ENCODE results near the gene HMCN2.

Gene HMCN2

DNA sequence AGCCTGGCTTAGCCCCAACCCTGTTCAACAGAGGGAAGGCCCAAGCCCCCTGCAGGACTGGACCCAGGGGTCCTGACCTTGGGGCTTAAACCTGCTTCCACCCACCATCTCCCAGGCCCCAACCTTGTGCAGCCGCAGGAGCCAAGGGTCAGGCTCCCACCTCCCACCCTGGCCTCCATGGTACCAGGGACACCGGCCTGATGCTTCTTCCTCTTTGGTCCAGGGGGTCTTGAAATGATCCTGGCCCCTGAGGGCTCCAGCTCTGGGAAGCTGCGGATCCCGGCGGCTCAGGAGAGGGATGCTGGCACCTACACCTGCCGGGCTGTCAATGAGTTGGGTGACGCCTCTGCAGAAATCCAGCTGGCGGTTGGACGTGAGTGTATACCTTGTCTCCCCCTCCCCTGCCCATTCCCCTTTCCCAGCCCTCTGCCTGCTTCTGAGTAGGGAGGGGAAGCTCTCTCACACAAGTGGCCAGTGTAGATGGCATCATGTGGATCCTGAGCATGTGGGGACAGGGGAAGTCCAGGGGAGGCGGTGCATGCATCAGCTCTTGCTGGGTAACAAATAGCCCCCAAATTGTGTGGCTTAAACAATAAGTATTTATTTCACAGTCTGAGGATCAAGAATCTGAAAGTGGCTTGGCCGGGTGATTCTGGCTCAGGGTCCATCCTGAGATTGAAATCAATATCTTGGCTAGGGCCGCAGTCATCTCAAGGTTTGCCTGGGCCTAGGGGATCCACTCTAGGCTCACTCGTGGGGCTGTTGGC lies 44.3 kb downstream of the HMCN2 start:
- no peak for DNase-seq

DNA sequence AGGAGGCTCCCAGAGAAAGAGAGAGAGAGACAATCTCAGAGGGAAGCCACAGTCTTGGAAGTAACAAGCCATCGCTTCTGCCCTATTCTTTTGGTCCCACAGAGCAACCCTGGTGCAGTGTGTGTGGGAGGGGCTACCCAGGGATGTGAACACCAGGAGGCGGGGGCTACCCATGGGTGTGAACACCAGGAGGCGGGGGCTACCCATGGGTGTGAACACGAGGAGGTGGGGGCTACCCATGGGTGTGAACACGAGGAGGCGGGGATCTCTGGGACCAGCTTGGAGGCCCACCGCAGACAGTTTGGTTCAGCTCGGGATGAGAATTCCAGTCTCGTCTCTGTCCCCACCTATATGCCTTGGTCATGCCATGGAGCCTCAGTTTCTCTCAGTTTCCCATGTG lies 44.9 kb downstream of the HMCN2 start:
- no peak for DNase-seq

DNA sequence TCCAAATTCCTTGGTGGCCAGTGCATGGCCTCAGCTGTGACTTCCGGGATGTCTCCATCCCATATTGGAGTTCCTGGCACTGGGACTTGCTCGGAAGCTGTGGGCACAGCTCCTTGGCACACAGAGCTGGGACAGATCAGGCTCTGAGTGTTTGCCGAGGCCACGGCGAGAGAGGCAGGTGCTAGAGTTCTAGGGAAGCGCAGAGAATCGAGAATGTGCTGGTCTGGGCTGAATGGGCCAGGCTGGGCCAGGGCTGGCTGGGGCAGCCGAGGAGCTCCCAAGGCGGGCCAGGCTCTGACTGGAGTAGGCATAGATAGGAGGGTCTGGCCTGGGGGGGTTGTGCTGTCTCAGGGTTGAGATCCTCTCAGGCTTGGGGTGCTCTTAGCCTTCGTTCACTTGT lies 45.4 kb downstream of the HMCN2 start:
- DNase-seq, result no peak

DNA sequence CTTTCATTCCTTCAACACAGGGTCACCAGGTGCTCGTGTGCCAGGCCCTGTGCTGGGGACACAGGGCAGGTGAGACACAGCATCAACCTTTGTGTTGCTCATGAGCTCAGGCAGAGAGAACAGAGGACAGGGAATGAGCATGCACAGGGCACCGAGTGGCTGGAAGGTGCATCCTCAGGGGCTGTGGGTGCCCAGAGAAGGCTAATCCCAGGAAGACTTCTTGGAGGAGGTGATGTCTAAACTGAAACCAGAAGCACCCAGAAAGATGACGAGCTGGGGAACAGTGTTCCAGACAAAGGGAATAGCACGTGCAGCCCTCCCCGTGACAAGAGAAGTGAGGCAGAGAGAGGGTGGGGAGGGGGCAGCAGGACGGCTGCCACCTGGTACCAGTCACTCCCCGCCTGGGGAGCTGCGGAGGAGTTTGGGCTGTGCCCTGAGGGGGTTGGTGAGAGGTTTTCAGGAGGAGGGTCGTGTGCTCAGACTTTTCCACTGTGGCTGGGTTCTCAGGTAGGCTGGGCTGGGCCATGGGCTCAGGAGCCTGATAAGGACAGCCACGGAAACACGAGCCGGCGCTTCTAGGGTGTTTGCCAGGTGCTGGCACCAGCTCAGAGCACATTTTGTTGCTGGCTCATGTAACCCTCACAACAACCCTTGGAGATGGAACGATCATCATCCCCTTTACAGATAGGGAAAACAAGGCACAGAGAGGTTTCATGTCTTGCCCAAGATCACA lies 46.0 kb downstream of the HMCN2 start:
- no peak for DNase-seq

DNA sequence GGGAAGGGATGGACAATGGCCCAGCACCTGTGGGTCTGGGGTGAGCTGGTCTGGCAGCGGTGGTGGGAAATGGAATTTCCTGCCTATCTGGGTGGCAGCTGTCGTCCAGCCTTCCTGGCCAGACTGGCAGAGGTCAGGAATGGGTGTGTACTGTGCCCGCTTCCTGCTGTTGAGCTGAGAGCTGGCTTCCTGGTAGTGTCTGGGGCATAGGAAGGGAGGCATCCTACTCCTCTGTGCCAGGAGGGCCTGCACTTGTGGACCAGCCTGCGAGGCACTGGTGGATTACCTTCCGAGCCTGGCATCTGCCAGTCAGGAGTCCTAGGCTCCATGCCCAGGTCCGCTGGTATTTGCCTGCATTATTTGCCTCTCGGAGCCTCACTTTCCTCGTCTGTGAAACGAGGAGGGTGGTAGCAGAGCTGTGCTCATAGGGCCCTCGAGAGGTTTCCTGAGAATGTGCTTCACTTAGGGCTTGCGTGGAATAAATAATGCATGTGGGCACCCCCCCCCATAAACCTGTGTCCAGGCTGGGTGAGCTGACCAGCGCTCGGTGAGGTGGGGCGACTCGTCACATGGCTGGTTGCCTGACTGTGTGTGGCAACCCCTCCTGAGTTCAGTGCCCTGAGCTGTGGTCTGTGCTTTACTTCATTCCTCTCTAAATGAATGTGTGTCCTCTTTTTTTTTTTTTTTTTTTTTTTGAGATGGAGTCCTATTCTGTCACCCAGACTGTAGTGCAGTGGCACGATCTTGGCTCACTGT lies 47.7 kb downstream of the HMCN2 start:
- DNase-seq, result no peak

DNA sequence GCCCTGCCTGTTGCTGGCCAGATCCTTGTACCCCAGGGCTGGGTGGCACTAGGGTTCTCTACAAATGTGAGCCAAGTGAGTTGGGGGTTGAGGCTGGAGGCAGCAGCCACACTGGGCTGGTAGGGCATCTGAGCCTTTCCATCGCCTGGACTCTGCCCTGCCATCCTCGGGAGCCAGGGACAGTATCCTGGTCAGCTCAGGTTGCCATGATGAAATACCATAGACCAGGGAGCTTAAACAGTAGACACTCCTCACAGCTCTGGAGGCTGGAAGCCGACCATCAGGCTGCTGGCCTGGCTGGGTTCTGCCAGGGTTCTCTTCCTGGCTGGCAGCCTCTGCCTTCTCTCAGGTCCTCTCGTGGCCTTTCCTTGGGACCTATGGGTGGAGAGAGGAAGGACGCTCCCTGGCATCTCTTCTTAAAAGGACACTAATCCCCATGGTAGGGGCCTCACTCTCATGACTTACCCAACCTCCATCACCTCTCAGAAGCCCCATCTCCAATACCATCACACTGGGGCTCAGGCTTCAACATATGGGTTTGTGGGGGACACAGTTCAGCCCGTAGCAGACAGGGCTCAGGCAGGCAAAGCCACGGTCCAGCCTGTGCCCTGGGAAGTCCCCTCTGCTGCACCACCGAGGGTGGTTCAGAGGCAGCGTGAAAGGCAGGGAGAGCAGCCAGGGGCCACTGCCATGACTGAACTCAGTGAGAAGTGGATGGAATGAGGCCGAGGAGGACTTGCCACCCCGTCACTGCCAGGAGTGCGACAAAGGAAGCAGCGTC lies 50.1 kb downstream of the HMCN2 start:
- DNase-seq, result no peak

DNA sequence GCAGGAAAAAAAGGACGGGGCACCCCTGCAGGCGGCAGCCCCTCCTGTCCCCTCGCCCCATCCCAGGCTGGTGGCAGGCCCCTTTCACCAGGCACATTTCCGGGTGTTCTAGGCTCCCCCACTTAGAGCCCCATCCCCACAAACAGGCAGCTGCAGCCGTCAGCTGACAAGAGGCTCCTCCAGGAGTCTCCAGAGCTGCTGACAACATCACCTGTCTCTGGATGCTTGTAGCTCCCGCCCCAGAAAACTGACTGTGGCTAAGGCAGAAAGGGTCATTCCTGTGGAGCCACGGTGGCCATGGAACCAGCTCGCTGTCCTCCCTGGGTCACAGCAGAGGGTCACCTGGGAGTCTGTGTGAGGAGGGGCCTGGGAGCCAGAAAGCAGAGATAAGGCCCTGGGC lies 50.9 kb downstream of the HMCN2 start:
- DNase-seq, result no peak

DNA sequence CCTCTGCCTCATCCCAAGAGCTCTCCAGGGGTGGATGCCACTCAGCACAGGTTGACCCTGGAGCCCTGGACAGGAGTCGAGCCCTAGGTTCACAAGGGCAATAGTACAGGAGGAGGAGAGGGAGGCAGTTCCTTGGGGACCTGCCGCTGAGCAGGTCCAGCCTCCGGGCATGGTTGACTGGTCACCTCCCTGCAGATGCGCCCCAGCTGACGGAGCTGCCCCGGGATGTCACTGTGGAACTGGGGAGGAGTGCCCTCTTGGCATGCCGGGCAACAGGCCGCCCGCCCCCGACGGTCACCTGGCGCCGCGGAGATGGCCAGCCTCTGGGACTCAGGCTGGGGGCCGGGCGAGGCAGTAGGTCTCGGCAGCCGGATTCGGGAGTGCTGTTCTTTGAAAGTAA lies 53.7 kb downstream of the HMCN2 start:
- no peak for DNase-seq

DNA sequence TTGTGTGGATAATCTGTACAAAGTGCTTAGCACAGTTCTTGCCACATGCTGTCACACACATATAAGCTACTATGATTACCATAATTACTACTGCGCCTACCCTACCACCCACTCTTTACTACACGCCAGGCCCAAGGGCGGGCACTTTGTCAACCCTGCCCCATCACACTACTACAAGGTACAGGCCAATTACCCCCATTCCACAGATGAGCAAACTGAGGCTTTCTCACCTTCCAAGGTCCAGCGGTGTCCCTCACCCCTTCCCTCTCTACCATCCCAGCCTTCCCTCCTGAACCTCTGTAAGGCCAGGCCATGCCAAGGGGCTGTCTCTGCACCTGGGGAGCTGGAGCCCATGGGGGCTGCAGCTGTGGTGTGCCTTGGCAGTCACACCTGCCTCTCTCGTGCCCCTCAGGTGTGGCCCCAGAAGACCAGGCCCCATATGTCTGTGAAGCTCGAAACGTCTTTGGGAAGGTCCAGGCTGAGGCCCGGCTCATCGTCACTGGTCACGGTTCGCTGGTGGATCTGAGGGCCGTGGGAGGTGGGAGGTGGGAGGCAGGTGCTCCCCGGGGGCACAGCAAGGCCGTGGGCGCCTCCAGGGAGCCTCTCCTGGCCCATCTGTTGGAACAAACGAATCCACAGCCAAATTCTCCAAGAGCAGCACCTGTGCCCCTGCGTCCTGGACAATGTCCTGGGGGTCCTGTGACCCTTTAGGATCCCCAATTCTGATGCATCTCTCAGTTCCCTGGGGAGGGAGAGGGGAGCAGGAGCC lies 54.6 kb downstream of the HMCN2 start:
- no peak for DNase-seq

DNA sequence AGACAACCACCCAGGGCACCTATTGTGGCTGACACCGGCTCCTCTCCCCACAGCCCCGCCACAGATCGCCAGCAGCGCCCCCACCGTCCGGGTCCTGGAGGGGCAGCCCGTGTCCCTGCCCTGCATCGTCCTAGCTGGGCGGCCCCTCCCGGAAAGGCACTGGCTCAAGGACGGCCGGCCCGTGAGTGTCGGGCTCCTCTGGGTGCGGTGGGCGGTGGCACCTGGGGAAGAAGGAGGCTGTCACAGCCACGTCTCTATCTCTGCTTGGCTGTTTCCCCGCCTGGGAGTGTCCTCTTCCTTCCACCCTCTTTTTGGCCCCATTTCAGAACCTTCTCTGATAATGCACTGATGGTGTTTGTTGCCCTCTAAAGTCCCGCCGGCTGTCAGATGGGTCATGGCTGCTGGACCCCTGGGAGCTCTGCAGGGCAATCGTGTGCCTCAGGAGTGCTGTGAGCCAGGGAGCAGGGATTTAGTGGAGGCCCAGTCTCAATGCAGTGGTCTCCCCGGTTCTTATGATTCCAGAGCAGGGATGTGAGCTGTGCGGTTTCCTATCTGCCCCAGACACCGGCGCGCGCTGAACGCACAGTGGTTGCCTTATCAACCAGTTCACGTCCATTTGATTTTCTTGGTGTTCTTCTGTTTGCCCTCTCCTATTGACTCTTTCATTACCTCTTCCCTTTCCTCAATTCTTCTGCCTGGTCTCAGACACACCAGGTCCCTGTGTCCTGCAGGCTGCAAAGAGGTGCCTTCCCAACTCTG lies 55.3 kb downstream of the HMCN2 start:
- no peak for DNase-seq

DNA sequence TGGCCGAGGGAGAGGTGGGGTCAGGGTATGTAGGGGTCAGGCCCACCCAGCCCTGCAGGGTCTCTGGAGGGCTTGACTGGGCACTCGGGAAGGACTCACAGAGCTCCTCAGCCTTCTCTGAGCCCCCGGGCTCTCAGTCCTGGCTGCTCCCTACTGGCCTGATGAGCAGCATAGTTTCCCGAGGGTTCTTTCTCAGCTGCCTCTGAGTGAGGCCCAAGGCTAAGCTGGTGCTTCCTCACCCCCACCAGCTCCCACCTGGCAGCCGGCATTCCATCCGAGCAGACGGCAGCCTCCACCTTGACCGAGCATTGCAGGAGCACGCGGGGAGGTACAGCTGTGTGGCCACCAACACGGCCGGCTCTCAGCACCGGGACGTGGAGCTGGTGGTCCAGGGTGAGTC lies 56.0 kb downstream of the HMCN2 start:
- DNase-seq, result no peak

DNA sequence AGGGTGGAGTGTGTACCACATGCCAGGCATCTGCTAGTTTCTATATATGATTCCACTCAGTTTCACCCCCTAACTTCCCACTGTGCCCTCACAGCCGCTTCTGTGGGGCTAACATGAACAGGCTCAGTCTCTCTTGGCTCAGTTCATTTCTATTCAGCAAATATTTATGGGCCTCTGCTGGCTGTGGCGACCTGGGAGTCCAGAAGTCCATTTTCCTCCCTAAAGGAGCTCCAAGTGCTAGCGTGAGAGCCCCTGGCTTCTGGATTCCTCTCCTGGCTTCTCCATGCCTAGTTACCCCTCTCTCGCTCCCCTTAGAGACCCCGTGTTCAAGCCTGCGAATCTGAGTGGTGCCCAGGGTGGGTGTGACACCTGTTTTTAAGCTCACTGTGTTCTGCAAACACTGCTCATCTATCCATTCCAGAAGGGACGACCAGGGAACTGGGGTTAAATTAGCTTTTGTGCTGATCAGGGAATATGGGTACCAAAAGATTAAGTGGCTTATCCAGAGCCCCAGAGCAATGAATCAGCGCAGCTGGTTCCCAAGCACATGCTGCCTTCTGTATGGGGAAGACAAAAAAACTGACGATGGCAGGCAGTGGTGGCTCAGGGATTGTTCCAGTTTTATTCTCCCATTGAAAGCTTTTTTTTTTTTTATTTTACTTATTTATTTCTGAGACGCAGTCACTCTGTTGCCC lies 57.6 kb downstream of the HMCN2 start:
- no peak for DNase-seq

DNA sequence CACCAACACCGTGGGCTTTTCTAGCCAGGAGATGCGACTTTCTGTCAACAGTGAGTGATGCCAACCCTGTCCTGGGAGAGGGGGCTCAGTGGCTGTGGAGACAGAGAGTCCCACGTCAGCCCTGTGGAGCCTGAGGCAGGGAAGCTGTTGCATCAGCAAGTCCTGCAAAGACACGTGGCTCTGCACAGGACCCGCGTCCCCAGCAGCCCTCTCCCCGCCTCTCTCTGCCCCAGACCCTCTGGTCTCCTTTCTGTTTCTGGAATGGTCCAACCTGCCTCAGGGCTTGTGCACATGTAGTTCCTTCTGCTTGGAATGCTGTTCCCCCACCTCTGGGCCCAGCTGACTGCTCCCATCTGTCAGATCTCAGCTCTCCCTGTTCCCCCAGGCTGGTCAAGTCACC lies 60.4 kb downstream of the HMCN2 start:
- DNase-seq, result no peak

DNA sequence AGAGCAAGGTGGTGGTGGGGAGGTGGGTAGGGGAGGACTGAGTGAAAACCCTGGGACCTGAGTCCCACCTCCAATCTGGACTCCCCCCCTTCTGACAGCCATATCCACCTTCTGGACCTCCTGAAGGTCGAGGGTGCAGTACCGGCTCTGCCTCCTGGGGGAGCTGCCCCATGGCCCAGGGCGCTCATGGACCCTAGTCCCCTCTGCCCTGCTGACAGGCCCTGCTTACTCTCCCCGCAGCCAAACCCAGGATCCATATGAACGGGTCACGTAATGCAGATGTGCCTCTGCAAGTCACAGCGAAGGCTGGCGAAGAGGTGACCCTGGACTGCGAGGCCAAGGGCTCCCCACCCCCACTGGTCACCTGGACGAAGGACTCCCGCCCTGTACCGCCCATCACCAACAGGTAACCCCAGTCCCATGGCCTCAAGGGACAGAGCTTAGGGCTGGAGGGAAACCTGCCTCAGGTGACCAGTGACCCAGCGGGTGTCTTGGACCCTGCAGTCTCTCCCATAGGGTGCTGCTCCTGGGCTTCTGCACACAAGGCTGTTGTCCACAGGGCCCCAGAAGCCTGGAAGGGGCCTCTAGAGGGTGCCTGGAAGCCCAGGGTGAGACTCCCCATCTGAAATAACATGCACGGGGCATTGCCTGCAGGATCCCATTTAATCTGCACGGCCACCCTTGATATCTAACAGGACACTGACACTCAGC lies 61.7 kb downstream of the HMCN2 start:
- no peak for DNase-seq

DNA sequence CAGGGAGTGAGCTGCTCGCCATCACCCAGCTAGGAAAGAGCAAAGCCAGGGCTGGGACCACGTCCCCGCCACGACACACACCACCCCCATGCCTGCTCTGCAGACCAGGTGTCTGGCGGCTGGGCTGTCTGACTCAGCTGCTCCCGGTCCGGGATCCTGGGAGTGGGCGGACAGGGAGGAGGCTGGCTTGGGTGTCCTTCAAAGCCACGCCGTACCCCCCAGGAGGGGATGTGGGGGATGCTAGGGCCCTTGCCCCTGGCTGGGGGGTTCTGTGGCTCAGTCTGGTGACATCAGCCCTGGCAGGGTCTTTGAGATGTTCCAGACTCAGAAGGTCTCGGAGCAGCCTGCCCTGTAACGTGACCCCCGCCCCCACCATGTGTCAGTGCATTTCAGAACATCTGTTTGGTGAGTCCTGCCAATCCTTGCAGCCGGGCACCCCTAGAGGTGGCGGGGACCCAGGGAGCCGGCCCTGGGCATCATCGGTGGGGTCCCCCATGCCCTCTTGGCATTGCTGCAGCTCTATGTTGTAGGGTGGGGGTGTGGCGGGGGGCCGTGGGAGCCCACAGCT lies 62.3 kb downstream of the HMCN2 start:
- DNase-seq, result no peak

DNA sequence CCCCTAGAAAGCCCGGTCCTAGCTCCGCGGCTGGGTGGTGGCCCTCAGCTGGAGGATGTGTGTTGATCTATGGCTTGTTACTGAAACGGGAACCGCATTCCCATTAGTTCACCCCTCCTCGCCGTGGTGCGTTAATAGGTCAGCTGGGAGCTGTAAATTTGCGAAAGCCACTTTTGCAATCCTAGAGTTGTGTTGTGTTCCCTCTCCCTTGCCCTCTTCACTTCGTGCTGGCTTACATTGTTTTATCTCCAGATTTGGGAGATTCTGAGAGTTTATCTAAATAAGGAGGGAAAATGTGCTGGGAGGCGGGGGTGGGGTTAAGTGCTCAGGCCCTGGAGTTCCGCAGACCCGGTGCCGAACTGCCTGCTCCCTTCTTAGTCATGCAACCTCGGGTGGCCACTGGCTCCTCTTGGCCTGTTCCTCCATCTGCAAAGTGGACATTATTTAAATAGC lies 62.8 kb downstream of the HMCN2 start:
- DNase-seq, result no peak

DNA sequence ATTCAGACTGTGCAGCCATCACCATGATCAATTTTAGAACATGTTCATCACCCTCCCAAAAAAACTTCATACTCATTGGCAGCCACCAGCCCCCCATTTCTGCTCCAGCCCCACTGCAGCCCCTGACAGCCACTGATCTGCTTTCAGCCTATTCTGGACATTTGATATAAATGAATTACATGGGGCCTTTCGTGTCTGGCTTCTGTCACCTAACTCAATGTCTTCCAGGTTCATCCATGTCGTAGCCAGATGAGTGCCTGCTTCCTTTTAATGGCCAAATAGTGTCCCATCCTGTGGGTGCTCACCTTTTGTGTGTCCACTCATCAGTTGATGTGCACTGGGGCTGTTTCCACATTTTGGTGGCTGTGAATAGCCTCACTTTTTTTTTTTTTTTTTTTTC lies 63.5 kb downstream of the HMCN2 start:
- no peak for DNase-seq

DNA sequence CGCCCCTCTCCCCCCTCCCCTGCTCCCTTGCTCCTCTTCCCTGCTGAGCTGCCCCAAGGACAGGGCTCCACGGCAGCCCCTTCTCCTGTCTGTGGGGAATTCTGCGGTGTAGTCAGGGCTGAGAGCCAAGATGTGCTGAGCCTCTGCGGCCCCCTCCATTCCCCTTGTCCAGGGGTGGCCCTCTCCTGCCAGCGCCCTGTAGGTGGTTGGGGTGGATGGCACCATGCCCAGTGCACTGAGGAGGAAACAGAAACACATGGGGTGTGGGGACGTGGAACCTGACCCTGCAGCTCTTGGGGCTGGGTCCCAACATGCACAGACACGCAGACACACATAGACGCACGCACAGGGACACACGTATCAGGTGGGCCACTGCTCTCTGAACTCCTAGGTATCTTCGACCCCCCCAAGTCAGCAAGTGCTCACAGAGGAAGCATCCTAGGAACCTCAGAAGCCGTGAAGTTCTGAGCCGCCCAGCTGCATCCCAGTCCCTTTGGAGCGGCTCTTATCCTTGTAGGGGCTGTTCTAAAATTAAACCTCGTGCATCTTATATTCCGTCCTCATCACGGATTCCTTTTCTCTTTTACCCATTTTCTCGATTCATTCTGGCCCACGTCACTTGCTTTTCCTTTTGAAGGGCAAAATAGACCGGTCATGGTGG lies 64.8 kb downstream of the HMCN2 start:
- DNase-seq, result no peak

DNA sequence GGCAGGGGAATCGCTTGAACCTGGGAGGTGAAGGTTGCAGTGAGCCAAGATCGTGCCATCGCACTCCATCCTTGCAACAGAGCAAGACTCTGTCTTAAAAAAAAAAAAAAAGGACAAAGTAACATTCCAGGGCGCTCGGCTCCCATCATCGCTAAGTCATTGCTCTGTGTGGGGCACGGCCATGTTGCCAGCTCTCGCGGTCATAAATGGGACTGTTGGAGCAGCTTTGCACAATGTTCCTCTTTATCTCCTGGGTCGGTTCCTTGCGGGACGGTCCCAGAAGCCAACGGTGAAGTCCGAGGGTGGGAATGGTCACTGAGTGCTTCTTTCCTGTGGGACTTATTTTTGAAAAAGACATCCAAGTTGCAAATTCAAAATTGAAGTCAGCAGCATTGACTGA lies 65.5 kb downstream of the HMCN2 start:
- DNase-seq, result no peak

Data from NCI-H774 (cell line).